SHP77 (cell line): Measurements from ENCODE around the gene PLEKHA1.

ENCODE experiments used
- DNase-seq, 2 experiments: peaks; one replicate each; lab custom pipeline; 2025; lab: John Stamatoyannopoulos, UW

PLEKHA1 gene

DNA sequence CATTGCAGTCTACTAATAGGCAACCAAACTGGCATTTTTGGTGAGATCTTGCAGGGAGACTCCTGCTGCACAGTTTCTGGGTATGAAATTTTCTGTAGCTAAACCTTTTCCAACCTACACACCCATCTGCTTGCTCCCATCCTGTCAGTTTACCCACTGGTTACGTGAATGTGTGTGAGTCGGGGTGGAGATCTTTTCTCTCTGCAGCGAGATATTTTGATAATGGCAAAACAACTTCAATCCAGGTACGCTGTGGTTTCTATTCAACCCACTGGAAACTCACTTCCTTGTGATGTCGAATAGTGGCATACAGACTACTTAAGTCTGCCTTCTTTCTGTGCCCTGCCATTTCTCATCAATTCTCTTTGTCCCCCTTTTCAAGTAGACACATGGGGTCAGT, 4.5 kb downstream of the PLEKHA1 start:
- DNase-seq: no peak

DNA sequence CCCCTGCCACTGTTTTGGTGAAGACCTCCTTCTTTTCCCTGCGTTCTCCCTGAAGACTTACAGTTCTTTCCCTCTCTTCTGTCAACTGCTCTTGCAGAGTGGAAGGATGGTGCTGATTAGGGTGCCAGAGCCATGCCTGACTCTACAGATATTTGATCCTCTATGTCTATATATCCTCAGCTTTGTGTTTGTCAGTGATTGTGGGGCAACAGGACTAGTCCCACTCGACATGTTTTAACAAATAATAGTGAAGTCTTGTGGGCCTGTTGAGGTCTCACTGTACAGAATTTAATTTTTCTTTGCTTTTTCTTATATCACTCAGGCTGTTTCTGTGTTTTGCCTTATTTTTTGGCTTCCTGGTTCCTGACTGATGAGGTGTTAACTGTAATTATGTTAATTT, 5.0 kb downstream of the PLEKHA1 start:
- DNase-seq: no peak

DNA sequence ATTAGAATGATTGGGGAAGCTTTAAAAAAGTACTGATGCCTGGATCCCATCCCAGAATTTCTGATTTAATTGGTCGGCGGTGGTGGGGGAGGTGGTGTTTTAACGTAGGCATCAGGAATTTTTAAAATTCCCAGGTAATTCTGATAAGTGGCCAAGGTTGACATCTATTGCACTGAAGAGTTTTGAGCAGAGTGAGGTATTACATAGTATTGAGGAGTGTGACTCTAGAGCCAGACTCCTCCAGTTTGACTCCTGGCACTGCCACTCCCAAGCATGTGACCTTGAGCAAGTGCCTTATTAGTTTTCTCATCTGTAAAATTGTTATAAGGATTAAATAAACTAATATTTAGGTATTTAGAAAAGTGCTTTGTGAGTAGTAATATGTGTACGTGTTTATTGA, 6.2 kb downstream of the PLEKHA1 start:
- DNase-seq: no peak

DNA sequence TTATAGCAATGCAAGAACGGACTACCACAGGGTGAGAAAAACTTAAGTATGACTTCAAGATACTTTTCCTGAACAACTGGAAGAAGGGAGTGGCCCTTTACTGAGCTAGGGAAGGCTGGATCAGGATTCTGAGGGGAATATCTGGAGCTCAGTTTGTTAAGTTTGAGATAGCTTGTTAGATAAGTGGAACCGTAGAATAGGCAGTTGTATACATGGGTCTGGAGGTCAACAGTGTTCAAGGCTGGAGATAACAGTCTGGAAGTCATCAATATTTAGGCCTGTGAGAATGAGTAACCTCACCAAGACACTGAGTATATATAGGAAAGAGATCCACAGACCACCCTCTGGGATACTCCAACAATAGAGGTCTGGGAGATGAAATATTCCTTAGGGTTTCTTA, 7.2 kb downstream of the PLEKHA1 start:
- DNase-seq: no peak

DNA sequence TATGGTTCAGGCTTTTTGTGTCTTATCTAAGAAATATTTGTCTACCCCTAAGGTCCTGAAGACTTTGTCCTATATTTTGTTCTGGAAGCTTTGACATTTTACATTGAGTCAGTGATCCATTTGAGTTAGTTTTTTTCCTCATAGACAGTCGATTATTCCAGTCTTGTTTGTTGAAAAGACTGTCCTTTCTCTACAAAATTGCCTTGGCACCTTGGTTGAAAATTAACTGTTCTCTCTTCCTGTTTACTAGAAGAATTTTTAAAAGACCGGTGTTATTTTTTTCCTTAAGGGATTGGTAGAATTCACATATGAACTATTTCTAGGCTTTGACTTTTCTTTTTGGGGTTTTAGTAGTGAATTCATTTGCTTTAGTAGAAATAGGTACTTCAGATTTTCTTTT, 12.0 kb downstream of the PLEKHA1 start:
- no peak for DNase-seq

DNA sequence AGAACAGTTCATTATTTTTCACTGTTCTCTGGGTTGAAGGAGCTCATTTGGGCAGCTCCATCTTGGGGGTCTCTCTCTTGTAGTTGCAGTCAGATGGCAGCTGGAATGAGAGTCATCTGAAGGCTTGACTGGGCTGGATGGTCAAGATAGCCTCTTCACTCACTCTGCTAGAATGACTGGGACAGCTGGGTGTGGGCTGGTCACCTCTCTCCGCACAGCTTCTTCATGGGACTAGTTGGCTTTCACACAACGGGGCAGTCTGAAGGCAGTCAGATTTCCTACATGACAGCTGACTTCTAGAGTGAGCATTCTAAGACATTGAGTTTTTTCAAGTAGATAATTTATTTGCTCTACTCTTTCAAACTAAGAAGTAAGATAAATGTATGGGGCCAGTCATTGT, 13.1 kb downstream of the PLEKHA1 start:
- DNase-seq: no peak

DNA sequence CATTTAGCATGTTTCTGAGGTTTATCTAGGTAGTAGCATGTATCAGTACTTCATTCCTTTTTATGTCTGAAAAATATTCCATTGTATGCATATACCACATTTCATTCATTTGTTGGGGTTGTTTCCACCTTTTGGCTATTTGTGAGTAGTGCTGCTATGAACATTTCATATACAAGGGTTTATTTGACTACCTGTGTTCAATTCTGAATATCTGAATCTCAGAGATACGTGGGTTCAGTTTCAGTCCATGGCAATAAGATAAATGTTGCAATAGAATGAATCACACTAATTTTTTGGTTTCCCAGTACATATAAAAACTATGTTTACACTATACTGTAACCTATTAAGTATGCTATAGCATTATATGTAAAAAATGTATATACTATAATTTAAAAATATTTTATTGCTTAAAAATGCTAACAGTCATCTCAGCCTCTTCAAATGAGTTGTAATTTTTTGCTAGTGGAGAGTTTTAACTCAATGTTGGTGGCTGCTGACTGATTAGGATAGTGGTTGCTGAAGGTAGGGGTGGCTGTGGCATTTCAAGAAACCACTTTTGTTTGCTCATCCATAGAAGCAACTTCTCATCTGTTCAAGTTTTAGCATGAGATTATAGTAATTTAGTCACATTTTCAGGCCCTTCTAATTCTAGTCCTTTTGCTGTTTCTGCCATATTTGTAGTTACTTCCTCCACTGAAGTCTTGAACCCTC, 13.9 kb downstream of the PLEKHA1 start:
- DNase-seq: no peak

DNA sequence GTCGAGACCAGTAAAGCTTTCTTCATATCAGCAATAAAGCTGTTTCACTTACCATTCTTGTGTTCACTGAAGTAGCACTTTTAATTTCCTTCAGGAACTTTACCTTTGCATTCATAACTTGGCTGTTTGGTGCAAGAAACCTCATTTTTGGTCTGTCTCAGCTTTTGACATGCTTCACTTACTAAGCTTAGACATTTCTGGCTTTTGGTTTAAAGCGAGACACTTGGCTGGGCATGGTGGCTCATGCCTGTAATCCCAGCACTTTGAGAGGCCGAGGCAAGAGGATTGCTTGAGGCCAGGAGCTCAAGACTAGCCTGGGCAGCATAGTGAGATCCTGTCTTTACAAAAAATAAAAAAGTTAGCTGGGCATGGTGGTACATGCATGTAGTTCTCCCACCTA, 15.8 kb downstream of the PLEKHA1 start:
- no peak for DNase-seq

DNA sequence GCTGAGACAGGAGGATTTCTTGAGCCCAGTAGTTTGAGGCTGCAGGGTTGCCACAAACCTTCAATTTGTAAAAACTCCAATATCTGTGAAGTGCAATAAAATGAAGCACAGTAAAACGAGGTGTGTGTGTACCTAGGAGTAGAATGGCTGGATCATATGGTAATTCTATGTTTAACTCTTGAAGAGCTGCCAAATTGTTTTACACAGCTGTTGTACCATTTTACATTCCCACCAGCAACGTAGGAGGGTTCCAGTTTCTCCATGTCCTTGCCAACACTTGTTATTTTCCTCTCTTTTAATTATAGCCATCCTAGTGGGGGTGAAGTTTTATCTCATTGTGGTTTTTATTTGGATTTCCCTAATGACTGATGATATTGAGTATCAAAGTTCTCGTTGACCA, 16.2 kb downstream of the PLEKHA1 start:
- DNase-seq: no peak

DNA sequence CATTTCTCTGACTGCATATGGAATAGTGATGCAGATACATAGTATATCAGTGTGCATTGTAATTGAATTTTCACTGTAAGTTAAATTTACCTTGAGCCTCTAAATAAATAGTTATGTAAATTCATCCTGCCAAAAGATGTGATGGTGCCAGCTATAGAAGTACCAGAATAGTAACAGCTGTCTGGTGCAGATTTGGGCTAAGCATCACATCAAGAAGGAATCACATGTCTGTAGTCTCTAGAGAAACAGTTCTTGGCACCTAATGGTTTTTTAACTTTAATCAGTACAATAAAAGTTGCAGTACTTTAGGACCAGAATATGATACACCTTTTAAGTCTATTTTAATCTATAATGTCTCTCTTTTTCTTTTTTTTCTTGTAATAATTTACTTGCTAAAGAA, 17.4 kb downstream of the PLEKHA1 start:
- DNase-seq: no peak

DNA sequence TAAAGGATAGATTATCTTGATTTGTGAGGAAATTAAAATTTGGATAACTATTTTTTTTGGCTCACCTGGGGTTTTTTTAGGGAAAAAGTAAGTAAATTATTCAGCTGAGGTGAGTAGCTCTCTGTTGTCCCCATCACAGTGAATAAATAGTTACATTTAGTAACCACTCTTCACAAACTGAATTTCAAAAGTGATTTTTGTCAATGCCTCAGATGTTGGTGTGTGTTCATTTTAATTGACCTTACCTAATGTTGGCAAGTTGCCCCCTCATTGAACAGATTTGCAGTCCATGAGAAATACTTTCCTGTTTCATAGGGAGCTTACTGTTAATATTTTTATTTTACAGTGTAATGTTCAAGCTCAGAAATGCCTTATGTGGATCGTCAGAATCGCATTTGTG, 18.3 kb downstream of the PLEKHA1 start:
- no peak for DNase-seq

DNA sequence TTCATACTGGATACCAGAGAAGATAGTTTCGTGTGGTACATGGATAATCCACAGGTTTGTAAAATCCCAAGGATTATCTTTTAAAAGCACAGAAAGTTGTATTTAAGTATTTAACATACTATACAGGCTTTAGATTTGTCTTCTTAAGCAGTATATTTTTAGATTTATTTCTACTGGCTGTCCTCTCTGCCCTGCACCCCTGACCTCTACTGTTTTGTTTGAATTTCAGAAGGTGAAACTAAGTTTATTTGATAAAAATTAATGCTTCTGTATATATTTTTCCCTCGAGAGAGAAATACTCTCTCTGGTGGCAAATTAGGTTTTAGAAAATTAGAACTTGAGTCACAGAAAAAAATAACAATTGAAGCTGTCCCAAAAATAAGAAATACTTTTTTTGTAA, 18.8 kb downstream of the PLEKHA1 start:
- no peak for DNase-seq

DNA sequence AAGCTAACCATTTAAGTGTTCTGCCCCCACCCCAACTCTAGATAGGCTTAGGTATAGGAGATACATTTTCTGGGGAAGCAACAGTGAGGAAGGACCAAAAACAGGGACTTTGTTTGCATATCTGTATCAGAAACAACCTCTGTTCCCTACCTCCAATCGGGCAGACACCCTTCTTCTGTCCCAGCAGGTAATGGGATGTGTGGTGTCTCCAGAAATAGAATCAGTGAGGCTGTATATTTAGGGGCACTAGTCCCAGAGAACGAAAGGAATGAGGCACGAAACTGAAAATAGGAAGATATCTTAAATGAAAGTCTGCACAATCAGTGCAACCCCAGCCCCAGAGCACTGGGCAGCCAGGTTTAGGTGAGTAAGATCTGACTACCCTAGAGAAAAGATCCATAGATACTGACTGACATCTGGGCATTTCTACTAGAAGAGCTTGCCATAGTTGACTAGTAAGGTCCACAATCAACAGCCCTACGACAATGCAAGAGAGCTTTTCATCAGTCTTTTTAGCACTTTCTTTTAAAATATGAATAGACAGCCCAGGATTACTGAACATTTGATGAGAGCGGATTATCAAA, 28.1 kb downstream of the PLEKHA1 start:
- no peak for DNase-seq

DNA sequence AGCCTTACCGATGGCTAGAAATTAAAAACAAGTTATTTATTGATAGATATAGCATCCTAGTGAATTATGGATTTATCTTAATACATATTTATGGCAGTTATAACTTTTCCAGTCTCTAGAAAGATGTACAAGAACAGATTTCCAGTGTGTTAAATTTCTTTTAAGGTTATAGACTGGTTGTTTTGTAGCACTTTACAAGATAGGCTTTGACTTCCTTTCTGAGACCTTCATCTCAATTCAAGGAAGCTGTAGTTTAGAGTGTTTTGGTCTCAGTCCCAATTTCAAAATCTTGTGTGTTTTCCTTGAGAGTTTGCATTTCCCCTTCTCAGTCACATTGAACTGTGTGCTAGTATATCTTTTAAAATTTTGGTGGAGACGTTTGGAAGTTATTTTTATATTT, 30.1 kb downstream of the PLEKHA1 start:
- no peak for DNase-seq

DNA sequence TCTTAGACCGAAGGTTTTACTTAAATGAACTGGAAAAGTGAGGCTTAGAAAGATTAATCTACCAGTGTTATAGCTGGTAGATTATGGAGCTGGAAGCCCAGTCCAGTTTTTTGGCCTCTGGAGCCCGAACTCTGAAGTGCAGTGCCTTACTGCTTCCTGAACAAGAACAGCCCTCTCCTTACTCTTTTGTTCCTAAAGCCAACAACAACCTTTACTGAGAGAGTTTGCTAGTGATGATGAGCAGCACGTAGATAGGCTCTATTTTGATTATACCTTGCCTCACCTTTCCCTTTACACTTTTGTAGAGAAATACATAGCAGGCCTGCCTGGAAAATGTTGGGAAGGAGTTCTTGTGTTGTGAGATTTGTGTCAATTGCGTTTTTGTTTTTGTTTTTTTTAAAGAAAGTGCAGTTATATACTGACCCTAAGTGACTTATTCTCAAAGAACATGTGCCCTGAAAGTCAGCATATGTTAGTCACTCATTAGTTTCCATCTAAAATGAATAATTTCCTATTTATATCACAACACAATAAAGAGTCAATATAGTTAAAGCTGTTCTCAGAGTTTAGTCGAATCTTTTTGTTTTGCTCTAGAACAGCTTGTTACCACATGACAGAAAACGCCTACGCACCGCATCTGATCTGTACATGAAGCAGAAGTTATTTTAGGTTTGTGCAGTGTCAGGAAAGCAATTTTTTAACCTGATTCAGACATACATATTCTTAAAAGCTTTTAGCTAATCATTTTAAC, 33.0 kb downstream of the PLEKHA1 start:
- no peak for DNase-seq

DNA sequence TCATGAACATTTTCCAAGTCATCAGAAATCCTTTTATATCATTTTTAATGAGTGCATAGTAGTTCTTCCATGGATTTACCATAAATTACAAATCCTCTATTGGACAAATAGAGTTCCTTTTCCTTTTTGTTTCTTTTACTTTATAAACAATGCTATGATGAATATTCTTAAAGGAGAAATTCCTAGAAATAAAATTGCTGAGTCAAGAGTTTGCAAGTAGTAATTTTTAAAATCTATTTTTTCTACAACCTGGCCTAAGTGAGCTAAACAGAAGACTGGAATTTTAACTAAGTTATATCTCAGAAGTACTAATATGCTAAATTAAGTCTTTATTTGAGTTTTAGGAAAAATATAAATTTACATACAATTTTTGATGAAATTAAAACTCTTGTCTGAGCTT, 38.8 kb downstream of the PLEKHA1 start:
- no peak for DNase-seq

DNA sequence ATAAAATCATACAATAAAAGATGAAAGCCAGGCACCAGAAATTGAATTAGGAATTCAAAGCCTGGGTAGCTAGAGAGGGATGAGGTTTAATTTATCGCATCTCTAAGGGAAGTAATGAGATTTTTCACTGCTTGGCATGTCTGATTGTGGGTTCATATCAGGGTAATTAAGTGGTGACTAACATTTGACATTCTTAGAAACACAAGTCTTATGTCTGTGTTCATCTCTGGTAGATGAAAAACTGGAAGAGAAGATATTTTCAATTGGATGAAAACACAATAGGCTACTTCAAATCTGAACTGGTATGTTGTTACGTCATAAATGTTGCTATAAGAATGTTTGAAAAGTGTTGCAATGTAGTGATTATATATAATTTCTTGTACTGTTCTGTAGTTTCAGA, 43.2 kb downstream of the PLEKHA1 start:
- no peak for DNase-seq

DNA sequence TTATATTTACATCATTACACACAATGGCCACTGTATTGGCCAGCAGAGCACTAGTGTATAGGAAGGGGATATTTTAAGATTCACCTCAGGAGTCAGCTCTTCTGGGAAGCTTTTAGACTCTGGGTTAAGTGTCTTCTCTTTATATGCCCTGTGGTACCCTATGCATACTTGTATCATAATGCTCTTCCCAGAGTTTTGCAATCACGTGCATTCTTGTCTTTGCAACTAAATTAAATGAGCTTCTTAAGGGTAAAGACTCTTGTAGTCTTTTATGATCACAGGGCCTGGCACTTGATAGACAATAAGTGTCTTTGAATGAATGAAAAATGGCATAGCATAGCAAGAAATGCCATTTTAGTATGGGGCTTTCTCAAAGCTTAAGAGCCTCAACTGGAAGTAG, 44.5 kb downstream of the PLEKHA1 start:
- DNase-seq: no peak

DNA sequence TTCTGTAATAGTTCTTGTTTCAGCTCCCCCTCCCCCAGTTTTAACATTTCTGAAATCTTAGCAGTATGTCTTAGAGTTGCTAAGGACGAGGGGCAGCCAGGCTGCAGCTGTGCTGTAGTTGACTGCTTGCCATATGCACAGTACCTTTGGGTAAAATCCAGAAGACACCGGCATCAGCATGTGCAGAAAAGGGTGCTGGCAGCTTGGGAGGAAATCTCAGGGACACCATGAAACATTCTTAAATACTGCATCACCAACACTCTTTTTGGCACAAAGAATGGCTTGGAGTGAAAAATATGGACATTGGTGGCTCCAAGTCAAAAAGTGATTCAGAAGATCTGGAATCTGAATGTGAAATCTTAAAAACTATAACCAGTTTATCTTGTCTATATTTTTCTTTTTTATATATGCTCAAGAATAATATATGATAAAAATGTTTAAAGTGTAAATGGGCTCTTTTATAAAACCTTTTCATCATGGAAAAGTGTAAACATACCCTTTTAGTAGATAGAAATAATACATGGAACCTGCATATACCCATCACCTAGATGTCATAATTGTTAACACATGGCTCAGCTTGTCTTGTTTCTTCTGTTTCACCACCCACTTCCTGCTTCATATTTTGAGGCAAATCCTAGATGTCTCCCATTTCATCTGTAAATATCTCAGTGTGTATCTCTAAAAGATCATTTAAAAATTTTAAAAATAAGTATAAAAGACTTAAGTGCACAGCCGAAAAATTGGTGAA, 45.5 kb downstream of the PLEKHA1 start:
- DNase-seq: no peak

DNA sequence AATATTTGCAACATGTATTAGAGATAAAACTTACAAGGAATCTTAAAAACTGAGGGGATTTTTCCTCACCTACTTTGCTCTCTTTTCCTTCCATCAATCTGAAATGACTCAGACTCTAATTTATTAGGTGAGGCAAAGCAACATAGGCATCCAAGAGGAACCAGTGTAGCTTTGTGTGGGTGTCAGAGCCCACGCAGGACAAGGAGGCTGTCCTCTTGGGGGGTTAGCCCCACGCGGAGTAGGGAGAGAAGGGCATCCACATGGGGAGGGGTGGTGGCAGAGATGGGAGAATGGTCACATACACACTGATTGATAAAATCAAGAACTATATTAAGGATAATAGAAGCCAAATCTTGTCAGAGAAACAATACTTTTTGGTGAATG, 46.1 kb downstream of the PLEKHA1 start:
- DNase-seq: no peak

DNA sequence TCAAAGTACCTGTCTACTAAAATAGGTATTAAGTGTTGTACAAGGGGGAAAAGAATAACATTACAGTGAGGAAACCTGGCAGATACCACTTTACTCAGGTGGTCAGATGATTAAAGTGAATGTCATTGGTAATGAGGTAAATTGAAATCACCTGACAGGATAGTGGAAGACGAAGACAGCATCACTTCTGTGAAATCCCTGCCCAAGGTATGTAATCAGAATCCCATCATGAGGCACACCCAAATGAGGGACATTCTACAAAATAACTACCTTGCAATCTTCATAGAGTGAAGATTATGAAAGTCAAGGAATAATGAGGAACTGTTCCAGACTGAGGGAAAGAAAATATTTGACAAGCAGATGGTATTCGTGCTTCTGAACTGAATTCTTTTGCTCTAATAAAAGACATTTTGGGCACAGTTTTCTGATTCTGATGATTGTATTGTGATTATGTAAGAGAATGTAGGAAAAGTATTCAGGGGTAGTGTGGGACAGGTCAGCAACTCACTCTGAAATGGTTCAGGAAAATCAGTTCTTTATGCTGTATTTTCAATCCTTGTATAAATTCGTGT, 46.6 kb downstream of the PLEKHA1 start:
- no peak for DNase-seq

DNA sequence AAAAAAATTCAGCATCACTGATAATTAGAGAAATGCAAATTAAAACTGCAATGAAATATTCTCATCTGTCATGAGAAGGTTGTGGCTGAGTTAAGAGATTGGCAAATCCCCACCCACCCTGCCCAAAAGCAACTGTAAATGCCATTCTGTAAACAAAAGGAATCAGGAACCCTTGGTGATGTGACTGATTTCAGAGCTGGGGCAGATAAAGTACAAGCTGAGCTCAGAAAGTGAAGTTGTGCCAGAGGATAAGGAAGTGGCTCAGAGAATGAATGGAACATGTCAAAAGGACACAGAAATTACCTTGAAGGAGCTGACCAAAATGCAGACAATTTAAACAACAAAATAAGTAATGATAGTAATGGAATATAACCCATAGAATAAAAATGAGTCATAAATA, 47.2 kb downstream of the PLEKHA1 start:
- no peak for DNase-seq
